ENCODE data around the gene SLC1A4.
A peak's percentile ranks its signal among the peaks of the same experiment; 100 is the strongest.

Gene SLC1A4

DNA sequence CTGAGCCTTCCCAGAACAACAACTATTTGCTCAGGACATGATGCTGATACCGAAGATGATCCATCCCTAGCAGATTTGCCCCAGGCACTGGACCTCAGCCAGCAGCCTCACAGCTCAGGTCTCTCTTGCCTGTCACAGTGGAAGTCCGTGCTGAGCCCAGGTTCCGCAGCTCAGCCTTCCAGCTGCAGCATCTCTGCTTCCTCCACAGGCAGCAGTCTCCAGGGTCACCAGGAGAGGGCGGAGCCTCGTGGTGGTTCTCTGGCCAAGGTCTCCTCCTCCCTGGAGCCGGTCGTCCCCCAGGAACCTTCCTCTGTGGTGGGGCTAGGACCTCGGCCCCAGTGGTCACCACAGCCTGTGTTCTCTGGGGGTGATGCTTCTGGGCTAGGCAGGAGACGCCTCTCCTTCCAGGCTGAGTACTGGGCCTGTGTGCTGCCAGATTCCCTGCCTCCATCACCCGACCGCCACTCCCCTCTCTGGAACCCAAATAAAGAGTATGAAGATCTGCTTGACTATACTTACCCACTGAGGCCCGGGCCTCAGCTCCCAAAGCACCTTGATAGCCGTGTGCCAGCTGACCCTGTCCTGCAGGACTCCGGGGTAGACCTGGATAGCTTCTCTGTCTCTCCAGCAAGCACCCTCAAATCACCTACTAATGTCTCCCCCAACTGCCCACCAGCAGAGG, 82.4 kb downstream of the SLC1A4 start:
- no peak for TF ChIP-seq ZFX (IDR thresholded peaks at IDR 0.05; ENCODE audit: borderline replicate concordance)
- TF ChIP-seq, protein P1, sequence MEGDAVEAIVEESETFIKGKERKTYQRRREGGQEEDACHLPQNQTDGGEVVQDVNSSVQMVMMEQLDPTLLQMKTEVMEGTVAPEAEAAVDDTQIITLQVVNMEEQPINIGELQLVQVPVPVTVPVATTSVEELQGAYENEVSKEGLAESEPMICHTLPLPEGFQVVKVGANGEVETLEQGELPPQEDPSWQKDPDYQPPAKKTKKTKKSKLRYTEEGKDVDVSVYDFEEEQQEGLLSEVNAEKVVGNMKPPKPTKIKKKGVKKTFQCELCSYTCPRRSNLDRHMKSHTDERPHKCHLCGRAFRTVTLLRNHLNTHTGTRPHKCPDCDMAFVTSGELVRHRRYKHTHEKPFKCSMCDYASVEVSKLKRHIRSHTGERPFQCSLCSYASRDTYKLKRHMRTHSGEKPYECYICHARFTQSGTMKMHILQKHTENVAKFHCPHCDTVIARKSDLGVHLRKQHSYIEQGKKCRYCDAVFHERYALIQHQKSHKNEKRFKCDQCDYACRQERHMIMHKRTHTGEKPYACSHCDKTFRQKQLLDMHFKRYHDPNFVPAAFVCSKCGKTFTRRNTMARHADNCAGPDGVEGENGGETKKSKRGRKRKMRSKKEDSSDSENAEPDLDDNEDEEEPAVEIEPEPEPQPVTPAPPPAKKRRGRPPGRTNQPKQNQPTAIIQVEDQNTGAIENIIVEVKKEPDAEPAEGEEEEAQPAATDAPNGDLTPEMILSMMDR (IDR thresholded peaks at IDR 0.05): peak; percentile 66
- 0 out of 2 replicates have a peak overlapping the region, but pooled peaks have one; percentile 25 for H3K27ac ChIP-seq

DNA sequence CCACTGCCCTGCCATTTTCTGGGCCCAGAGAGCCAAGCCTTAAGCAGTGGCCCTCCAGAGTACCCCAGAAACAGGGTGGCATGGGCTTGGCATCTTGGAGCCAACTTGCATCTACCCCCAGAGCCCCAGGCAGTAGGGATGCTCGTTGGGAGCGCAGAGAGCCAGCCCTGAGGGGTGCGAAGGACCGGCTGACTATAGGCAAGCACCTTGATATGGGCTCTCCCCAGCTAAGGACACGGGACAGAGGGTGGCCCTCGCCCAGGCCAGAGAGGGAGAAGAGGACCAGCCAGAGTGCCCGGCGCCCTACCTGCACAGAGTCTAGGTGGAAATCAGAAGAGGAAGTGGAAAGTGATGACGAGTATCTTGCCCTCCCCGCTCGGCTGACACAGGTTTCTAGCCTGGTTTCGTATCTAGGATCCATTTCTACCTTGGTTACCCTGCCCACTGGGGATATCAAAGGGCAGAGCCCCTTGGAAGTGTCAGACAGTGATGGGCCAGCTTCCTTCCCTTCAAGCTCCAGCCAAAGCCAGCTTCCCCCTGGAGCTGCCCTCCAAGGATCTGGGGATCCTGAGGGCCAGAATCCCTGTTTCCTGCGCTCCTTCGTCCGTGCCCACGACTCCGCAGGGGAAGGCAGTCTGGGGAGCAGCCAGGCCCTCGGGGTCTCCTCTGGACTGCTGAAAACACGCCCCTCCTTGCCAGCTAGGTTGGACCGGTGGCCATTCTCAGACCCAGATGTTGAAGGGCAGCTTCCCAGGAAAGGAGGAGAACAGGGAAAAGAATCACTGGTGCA, 83.2 kb downstream of the SLC1A4 start:
- TF ChIP-seq ZFX (IDR thresholded peaks at IDR 0.05; ENCODE audit: borderline replicate concordance): no peak
- TF ChIP-seq, protein P1 (IDR thresholded peaks at IDR 0.05): no peak
- H3K27ac ChIP-seq: no peak overlapping the region
